Sigmoid colon (tissue), 7 donors: ENCODE measurements around the gene DNAJC6. TPM values are rescaled to one million over a fixed set of nuclear protein-coding genes. Genes with fewer than 3 reads are reported as not detected.
A peak's percentile ranks its signal among the peaks of the same experiment; 100 is the strongest.

Source experiments
- DNase-seq: peaks from one replicate; pipeline ENCODE4 v3.0.0-alpha.2; 2019
- H3K27ac ChIP-seq, 4 donors: fragments of 200-600 bp; sonication (generic); one replicate each; pipeline ENCODE4 v1.5.1; 2016 to 2019; ENCODE audit warnings: mild to moderate bottlenecking in 1 of 4
- H3K27me3 ChIP-seq, 3 donors: fragments of 200-600 bp; sonication (generic); one replicate each; pipeline ENCODE4 v1.5.1; 2019; ENCODE audit warnings: mild to moderate bottlenecking in 1 of 3
- H3K36me3 ChIP-seq, 4 donors: fragments of 200-600 bp; sonication (generic); one replicate each; pipeline ENCODE4 v1.5.1; 2016 to 2019
- H3K4me1 ChIP-seq, 4 donors: fragments of 200-600 bp; sonication (generic); one replicate each; pipeline ENCODE4 v1.5.1; 2017 to 2019
- H3K4me3 ChIP-seq, 4 donors: fragments of 200-600 bp; sonication (generic); one replicate each; pipeline ENCODE4 v1.5.1; 2017 to 2019; ENCODE audit warnings: mild to moderate bottlenecking in 2 of 4, moderate library complexity in 1 of 4
- H3K9me3 ChIP-seq, 4 donors: fragments of 200-600 bp in 3 of 4; sonication (generic) in 3 of 4; one replicate each; pipeline versions ENCODE4 v1.5.1 to v1.6.1; 2013 to 2019
- EP300 ChIP-seq, 4 donors: sonication (generic); formaldehyde crosslinking; IDR thresholded peaks; one replicate each; pipeline ENCODE4 v1.6.1; 2017; ENCODE audit warnings: antibody characterized with exemption in 4 of 4
- POLR2A ChIP-seq, 2 donors: fragments of 450-650 bp; IDR thresholded peaks; one replicate each; pipeline ENCODE4 v1.6.1; 2016; ENCODE audit warnings: antibody characterized with exemption in 2 of 2, mild to moderate bottlenecking in 2 of 2, moderate library complexity in 2 of 2
- POLR2AphosphoS5 ChIP-seq, 4 donors: sonication (generic); formaldehyde crosslinking; IDR thresholded peaks; one replicate each; pipeline ENCODE4 v1.6.1; 2017; ENCODE audit warnings: antibody characterized with exemption in 4 of 4
- WGBS, 2 donors: extraction: QIAGEN DNeasy Blood & Tissue Kit; methylation state at CpG; one replicate each; pipeline ENCODE4 v1.1.7; 2013; 5-methylcytosine and 5-hydroxymethylcytosine counted together
- intact Hi-C: fragments of 100-400 bp; cut with DNase I; formaldehyde crosslinking; loops from one replicate; pipeline ENCODE4 v1.15.1; 2023
- polyA plus RNA-seq, 3 donors: library from polyadenylated mRNA; stranded (reverse); fragments of 200-250 nt; gene quantifications; one replicate each; pipeline ENCODE4 v1.2.3, GENCODE V29; 2013
- total RNA-seq, 4 donors: library from RNA; depleted of rRNA; stranded (reverse); fragments of >200 nt; gene quantifications; one replicate each; pipeline ENCODE4 v1.1.0, GENCODE V29; 2016
- TF ChIP-seq, protein P1 (sequence below), 4 experiments: fragments of 450-650 bp in 3 of 4; fragments of 200-600 bp in 1 of 4; IDR thresholded peaks; one replicate each; pipeline ENCODE4 v1.5.1; 2016 to 2019; ENCODE audit warnings: antibody characterized with exemption in 4 of 4, mild to moderate bottlenecking in 3 of 4, moderate library complexity in 2 of 4
- donor health status: healthy with polysubstance abuse.
- donor health status: Bipolar disorder and iron deficiency.
- donor health status: healthy.

DNAJC6 gene
- total and polyA plus RNA-seq, 7 donors = 0.23 to 7.1 (median 3.9) TPM

- no peaks in the 10 kb centered on the region for H3K9me3 ChIP-seq
- 9 to 16% methylated on average over 22 of the region's 22 CpGs for WGBS, 2 donors
- peaks cover 0 to 16% (median 12%) of the 10 kb centered on the region in 4 donors for H3K4me1 ChIP-seq
- no peak overlapping the region for H3K27ac ChIP-seq
- DNase-seq = no peak
- TF ChIP-seq EP300 (IDR thresholded peaks at IDR 0.05) (no peak), POLR2A (IDR thresholded peaks at IDR 0.05) (no peak), POLR2AphosphoS5 (IDR thresholded peaks at IDR 0.05) (no peak)
- TF ChIP-seq, protein P1, sequence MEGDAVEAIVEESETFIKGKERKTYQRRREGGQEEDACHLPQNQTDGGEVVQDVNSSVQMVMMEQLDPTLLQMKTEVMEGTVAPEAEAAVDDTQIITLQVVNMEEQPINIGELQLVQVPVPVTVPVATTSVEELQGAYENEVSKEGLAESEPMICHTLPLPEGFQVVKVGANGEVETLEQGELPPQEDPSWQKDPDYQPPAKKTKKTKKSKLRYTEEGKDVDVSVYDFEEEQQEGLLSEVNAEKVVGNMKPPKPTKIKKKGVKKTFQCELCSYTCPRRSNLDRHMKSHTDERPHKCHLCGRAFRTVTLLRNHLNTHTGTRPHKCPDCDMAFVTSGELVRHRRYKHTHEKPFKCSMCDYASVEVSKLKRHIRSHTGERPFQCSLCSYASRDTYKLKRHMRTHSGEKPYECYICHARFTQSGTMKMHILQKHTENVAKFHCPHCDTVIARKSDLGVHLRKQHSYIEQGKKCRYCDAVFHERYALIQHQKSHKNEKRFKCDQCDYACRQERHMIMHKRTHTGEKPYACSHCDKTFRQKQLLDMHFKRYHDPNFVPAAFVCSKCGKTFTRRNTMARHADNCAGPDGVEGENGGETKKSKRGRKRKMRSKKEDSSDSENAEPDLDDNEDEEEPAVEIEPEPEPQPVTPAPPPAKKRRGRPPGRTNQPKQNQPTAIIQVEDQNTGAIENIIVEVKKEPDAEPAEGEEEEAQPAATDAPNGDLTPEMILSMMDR (IDR thresholded peaks at IDR 0.05) = no peak
- peaks cover 6 to 75% (median 27%) of the 10 kb centered on the region in 3 donors for H3K27me3 ChIP-seq
- peak overlapping the region in 3 of 4 donors; percentile 20 to 42 (median 34) for H3K4me3 ChIP-seq
- no peaks in the 10 kb centered on the region for H3K36me3 ChIP-seq
- intact Hi-C loops = no loop called here
Observed at GRCh38 chr1:65308781-65309303, 501 bp upstream of the DNAJC6 start.

- Histone ChIP-seq H3K9me3 (no peaks in the 10 kb centered on the region), H3K36me3 (no peaks in the 10 kb centered on the region), H3K4me3 (peak overlapping the region in 3 of 4 donors; percentile 20 to 42 (median 34)), H3K4me1 (peaks cover 0 to 16% (median 12%) of the 10 kb centered on the region in 4 donors), H3K27me3 (peaks cover 6 to 81% (median 27%) of the 10 kb centered on the region in 3 donors), H3K27ac (no peak overlapping the region)
- 4 to 9% methylated on average over 12 of the region's 12 CpGs for WGBS, 2 donors
- intact Hi-C loops = no loop called here
- DNase-seq = no peak
- TF ChIP-seq POLR2A (IDR thresholded peaks at IDR 0.05) (no peak), POLR2AphosphoS5 (IDR thresholded peaks at IDR 0.05) (no peak), EP300 (IDR thresholded peaks at IDR 0.05) (no peak)
- TF ChIP-seq, protein P1 (IDR thresholded peaks at IDR 0.05) = no peak
Observed at GRCh38 chr1:65310078-65310587, 790 bp downstream of the DNAJC6 start.

- H3K36me3 ChIP-seq = no peaks in the 10 kb centered on the region
- no peak overlapping the region for H3K4me3 ChIP-seq
- DNase-seq = no peak
- H3K4me1 ChIP-seq = peaks cover 0 to 16% (median 12%) of the 10 kb centered on the region in 4 donors
- intact Hi-C loops = no loop called here
- no peak overlapping the region for H3K27ac ChIP-seq
- no peaks in the 10 kb centered on the region for H3K9me3 ChIP-seq
- TF ChIP-seq, protein P1 (IDR thresholded peaks at IDR 0.05) = no peak
- TF ChIP-seq POLR2AphosphoS5 (IDR thresholded peaks at IDR 0.05) = no peak
- H3K27me3 ChIP-seq = peaks cover 6 to 71% (median 27%) of the 10 kb centered on the region in 3 donors
Observed at GRCh38 chr1:65311760-65312159, 2.4 kb downstream of the DNAJC6 start.

- DNase-seq = no peak
- 86 to 93% methylated on average over 2 of the region's 2 CpGs for WGBS, 2 donors
- intact Hi-C loops = no loop called here
- Histone ChIP-seq H3K9me3 (peaks cover 0 to 4% (median 0%) of the 10 kb centered on the region in 4 donors), H3K36me3 (no peaks in the 10 kb centered on the region), H3K4me1 (no peaks in the 10 kb centered on the region), H3K4me3 (no peak overlapping the region), H3K27ac (no peak overlapping the region), H3K27me3 (peaks cover 0 to 32% (median 6%) of the 10 kb centered on the region in 3 donors)
- TF ChIP-seq, protein P1 (IDR thresholded peaks at IDR 0.05) = no peak
- TF ChIP-seq EP300 (IDR thresholded peaks at IDR 0.05) (no peak), POLR2AphosphoS5 (IDR thresholded peaks at IDR 0.05) (no peak), POLR2A (IDR thresholded peaks at IDR 0.05) (no peak)
Observed at GRCh38 chr1:65316233-65316632, 6.9 kb downstream of the DNAJC6 start.
